MM.1S (cell line): ENCODE data around the gene QSOX1.

Experiments used
- DNase-seq: peaks from one replicate; pipeline ENCODE4 v3.0.0-alpha.2; 2015
- H2AFZ ChIP-seq: fragments of 300-600 bp; sonication (generic); 2 replicates; pipeline ENCODE4 v1.6.0; 2016; ENCODE audit warnings: antibody characterized with exemption, low read length
- H3F3A ChIP-seq: fragments of 300-600 bp; sonication (generic); 2 replicates; pipeline ENCODE4 v1.6.1; 2016; ENCODE audit warnings: mild to moderate bottlenecking, antibody characterized with exemption, low read length, moderate library complexity, mixed read lengths; ENCODE audit not compliant: insufficient read depth
- H3K27ac ChIP-seq: fragments of 300-600 bp; sonication (generic); 2 replicates; pipeline ENCODE4 v1.5.1; 2016; ENCODE audit warnings: mild to moderate bottlenecking, low read length
- H3K27me3 ChIP-seq: fragments of 300-600 bp; sonication (generic); replicated peaks from 2 replicates; pipeline ENCODE4 v1.6.0; 2016; ENCODE audit warnings: low read length; ENCODE audit not compliant: insufficient read depth
- H3K36me3 ChIP-seq: fragments of 300-600 bp; sonication (generic); replicated peaks from 2 replicates; pipeline ENCODE4 v1.6.1; 2016; ENCODE audit warnings: mild to moderate bottlenecking, low read length, mixed read lengths; ENCODE audit not compliant: insufficient read depth
- H3K4me1 ChIP-seq: fragments of 300-600 bp; sonication (generic); 2 replicates; pipeline ENCODE4 v1.6.1; 2016; ENCODE audit warnings: low read length, mixed read lengths
- H3K4me2 ChIP-seq: fragments of 300-600 bp; sonication (generic); 2 replicates; pipeline ENCODE4 v1.6.0; 2016; ENCODE audit warnings: low read depth, low read length
- H3K4me3 ChIP-seq: fragments of 300-600 bp; sonication (generic); 2 replicates; pipeline ENCODE4 v1.5.1; 2016; ENCODE audit warnings: low read length, mixed read lengths
- H3K79me2 ChIP-seq: fragments of 300-600 bp; sonication (generic); 2 replicates; pipeline ENCODE4 v1.6.1; 2016; ENCODE audit warnings: mixed run types, low read length, mixed read lengths
- H3K9ac ChIP-seq: fragments of 300-600 bp; sonication (generic); 2 replicates; pipeline ENCODE4 v1.6.1; 2016; ENCODE audit warnings: low read length, mixed read lengths
- H3K9me2 ChIP-seq: fragments of 300-600 bp; sonication (generic); replicated peaks from 2 replicates; pipeline ENCODE4 v1.6.1; 2016; ENCODE audit warnings: mild to moderate bottlenecking, low read length, mixed read lengths; ENCODE audit not compliant: insufficient read depth
- H3K9me3 ChIP-seq: fragments of 300-600 bp; sonication (generic); replicated peaks from 2 replicates; pipeline ENCODE4 v1.6.1; 2016; ENCODE audit warnings: mild to moderate bottlenecking, low read length, mixed read lengths; ENCODE audit not compliant: insufficient read depth
- H4K20me1 ChIP-seq: fragments of 300-600 bp; sonication (generic); 2 replicates; pipeline ENCODE4 v1.6.1; 2016; ENCODE audit warnings: mild to moderate bottlenecking, low read length, moderate library complexity, mixed read lengths; ENCODE audit not compliant: insufficient read depth
- EZH2 ChIP-seq: fragments of 300-600 bp; sonication (generic); optimal IDR thresholded peaks from 2 replicates; pipeline ENCODE3; 2017; ENCODE audit warnings: low read depth, mild to moderate bottlenecking, antibody characterized with exemption, low read length, mixed read lengths
- EZH2phosphoT487 ChIP-seq: fragments of 300-600 bp; sonication (generic); IDR thresholded peaks from 2 replicates; pipeline ENCODE4 v1.6.1; 2018; ENCODE audit warnings: antibody characterized with exemption, low read length
- TF ChIP-seq, protein P1 (sequence below): fragments of 300-600 bp; sonication (generic); IDR thresholded peaks from 2 replicates; pipeline ENCODE4 v1.5.1; 2016; ENCODE audit warnings: antibody characterized with exemption, low read length, mixed read lengths

QSOX1 gene

DNA sequence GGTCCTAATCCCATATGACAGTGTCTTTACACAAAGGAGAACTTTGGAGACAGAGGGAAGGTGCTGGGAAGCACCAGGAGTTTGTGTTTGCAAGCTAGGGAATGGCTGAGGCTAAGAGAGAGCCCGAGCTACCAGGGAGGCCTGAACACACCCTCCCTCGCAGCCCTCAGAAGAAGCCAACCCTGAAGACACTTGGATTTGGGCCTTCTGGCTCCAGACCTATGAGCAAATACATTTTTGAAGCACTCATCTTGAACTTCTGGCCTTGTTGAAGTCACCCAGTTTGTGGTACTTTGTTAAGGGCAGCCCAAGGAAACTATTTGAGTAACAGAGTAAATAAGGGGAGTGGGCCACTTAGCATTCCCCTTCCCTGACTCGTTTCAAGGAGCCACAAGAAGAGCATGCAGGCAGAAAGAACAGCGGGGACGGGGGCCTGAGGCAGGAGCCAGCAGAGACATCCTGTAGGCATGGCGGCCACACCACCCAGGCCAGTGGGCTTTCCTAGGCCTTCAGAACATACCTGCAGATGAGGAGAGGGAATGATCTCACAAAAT is 13.2 kb upstream of the QSOX1 start:
- no peak for DNase-seq
- Histone ChIP-seq H3K9me3 (no peaks in the 10 kb centered on the region), H2AFZ (no peak overlapping the region), H3K36me3 (no peaks in the 10 kb centered on the region), H3K79me2 (no peaks in the 10 kb centered on the region), H3K9me2 (no peaks in the 10 kb centered on the region), H3K27me3 (no peaks in the 10 kb centered on the region), H3F3A (no peaks in the 10 kb centered on the region), H3K4me1 (no peaks in the 10 kb centered on the region), H3K9ac (no peak overlapping the region), H3K4me3 (no peak overlapping the region), H3K27ac (no peak overlapping the region), H4K20me1 (no peaks in the 10 kb centered on the region), H3K4me2 (no peak overlapping the region)
- TF ChIP-seq EZH2phosphoT487: no peak
- TF ChIP-seq, protein P1, sequence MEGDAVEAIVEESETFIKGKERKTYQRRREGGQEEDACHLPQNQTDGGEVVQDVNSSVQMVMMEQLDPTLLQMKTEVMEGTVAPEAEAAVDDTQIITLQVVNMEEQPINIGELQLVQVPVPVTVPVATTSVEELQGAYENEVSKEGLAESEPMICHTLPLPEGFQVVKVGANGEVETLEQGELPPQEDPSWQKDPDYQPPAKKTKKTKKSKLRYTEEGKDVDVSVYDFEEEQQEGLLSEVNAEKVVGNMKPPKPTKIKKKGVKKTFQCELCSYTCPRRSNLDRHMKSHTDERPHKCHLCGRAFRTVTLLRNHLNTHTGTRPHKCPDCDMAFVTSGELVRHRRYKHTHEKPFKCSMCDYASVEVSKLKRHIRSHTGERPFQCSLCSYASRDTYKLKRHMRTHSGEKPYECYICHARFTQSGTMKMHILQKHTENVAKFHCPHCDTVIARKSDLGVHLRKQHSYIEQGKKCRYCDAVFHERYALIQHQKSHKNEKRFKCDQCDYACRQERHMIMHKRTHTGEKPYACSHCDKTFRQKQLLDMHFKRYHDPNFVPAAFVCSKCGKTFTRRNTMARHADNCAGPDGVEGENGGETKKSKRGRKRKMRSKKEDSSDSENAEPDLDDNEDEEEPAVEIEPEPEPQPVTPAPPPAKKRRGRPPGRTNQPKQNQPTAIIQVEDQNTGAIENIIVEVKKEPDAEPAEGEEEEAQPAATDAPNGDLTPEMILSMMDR: no peak
- no peak for TF ChIP-seq EZH2

DNA sequence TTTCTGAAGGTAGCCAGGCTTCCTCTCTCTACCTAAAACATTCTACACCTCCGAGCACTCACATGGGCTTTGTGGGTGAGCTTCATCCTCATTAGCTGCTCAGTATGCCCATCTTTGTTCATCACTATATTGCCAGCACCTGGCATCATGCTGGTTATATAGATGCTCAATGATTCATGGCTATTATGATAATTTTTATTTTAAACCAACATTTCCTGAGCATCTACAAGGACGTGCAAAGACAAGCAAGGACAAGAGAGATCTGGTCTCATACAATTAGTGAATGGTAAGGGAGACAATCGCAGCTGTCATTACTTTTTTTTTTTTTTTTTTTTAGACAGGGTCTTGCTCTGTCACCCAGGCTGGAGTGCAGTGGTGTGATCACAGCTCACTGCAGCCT is 11.3 kb upstream of the QSOX1 start:
- Histone ChIP-seq H3K4me2 (no peak overlapping the region), H3K4me3 (no peak overlapping the region), H2AFZ (no peak overlapping the region), H3K9me3 (no peaks in the 10 kb centered on the region), H3K9ac (no peak overlapping the region), H3K27ac (no peak overlapping the region), H3K27me3 (no peaks in the 10 kb centered on the region), H4K20me1 (no peaks in the 10 kb centered on the region), H3K79me2 (no peaks in the 10 kb centered on the region), H3K36me3 (no peaks in the 10 kb centered on the region), H3K4me1 (no peaks in the 10 kb centered on the region), H3F3A (no peaks in the 10 kb centered on the region), H3K9me2 (no peaks in the 10 kb centered on the region)
- DNase-seq: no peak
- TF ChIP-seq EZH2phosphoT487 (no peak), EZH2 (no peak)
- TF ChIP-seq, protein P1: no peak

DNA sequence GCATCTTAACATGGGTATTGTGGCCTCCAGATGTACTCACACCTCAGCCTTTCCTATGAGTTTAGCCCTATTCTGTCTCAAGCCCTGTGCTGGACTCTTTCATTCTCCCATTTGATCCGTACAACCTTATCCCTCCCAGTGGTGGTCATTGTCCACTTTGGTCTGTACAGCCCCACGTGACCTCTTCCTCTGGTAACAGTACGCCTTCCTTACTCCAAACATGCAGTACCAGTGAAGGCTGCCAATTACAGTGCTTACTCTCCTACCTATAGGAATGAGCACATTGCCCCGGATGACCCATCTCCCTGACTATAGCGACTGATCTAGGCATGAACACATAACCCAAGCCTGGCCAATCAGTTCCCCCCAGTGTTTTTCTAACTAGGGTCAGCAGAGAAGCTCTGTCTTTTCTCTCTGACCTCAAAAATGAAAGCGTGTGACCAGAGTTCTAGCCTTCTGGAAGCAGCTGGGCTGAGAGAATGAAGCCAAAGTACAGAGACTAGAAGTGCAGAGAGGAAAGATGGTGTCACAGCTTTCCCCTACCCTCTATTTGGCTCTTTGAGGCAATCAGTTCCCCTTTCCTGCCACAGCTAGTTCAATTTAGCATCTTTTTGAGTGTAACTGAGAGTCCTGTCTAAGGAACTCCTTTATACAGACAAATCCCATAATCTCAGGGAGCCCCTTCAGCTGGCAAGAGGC is 9.9 kb upstream of the QSOX1 start:
- Histone ChIP-seq H3F3A (no peaks in the 10 kb centered on the region), H4K20me1 (no peaks in the 10 kb centered on the region), H2AFZ (peak overlapping the region; percentile 10; the same call in 1 of the 2 replicates), H3K27ac (no peak overlapping the region), H3K9me2 (no peaks in the 10 kb centered on the region), H3K79me2 (no peaks in the 10 kb centered on the region), H3K4me2 (no peak overlapping the region), H3K27me3 (no peaks in the 10 kb centered on the region), H3K9ac (no peak overlapping the region), H3K9me3 (no peaks in the 10 kb centered on the region), H3K36me3 (no peaks in the 10 kb centered on the region), H3K4me1 (no peaks in the 10 kb centered on the region), H3K4me3 (no peak overlapping the region)
- TF ChIP-seq, protein P1: no peak
- no peak for TF ChIP-seq EZH2phosphoT487
- no peak for TF ChIP-seq EZH2
- no peak for DNase-seq
